ENCODE data around the gene NAB2.

Gene NAB2

GRCh38 chr12:57094208-57095160, 5.6 kb downstream of the NAB2 start:
- DNase-seq, result peak; percentile 70

- DNase-seq, result peak; percentile 62
Observed at GRCh38 chr12:57095440-57095839, 6.5 kb downstream of the NAB2 start.

- no peak for DNase-seq
Observed at GRCh38 chr12:57096099-57096572, 7.2 kb downstream of the NAB2 start.

- no peak for DNase-seq
Observed at GRCh38 chr12:57096748-57097553, 8.0 kb downstream of the NAB2 start.

- DNase-seq, result no peak
Observed at GRCh38 chr12:57097554-57097835, 8.6 kb downstream of the NAB2 start.

GRCh38 chr12:57098546-57098945, 9.6 kb downstream of the NAB2 start:
- DNase-seq, result no peak

GRCh38 chr12:57099047-57099714, 10.3 kb downstream of the NAB2 start:
- DNase-seq, result no peak

- no peak for DNase-seq
Observed at GRCh38 chr12:57099766-57100165, 10.9 kb downstream of the NAB2 start.

GRCh38 chr12:57101892-57102695, 13.2 kb downstream of the NAB2 start:
- DNase-seq, result no peak

GRCh38 chr12:57103856-57104255, 14.9 kb downstream of the NAB2 start:
- no peak for DNase-seq

- DNase-seq, result no peak
Observed at GRCh38 chr12:57104292-57104910, 15.5 kb downstream of the NAB2 start.

- no peak for DNase-seq
Observed at GRCh38 chr12:57105011-57105753, 16.3 kb downstream of the NAB2 start.

GRCh38 chr12:57106021-57106708, 17.3 kb downstream of the NAB2 start:
- no peak for DNase-seq

GRCh38 chr12:57107456-57108155, 18.7 kb downstream of the NAB2 start:
- DNase-seq, result no peak

- no peak for DNase-seq
Observed at GRCh38 chr12:57109207-57110103, 20.5 kb downstream of the NAB2 start.

- peak; percentile 88 for DNase-seq
Observed at GRCh38 chr12:57110104-57111030, 21.5 kb downstream of the NAB2 start.

- DNase-seq, result peak; percentile 90
Observed at GRCh38 chr12:57111031-57111734, 22.3 kb downstream of the NAB2 start, which contains the start of gene STAT6. STAT6 (minus strand) TSS chr12:57111362; CDS start chr12:57108278, 3,084 bp downstream.

Data from activated CD8-positive, alpha-beta memory T cell treated with anti-CD3 and anti-CD28 coated beads for 24 hours (primary cell).